Gastroesophageal sphincter (tissue), 4 donors: ENCODE measurements around the gene CASP1. TPM values are rescaled to one million over a fixed set of nuclear protein-coding genes. Genes with fewer than 3 reads are reported as not detected.

Experiments used
- ATAC-seq: fragments of 150-250 bp; one replicate; pipeline ENCODE4 v1.9.1; 2016; ENCODE audit warnings: mild to moderate bottlenecking, moderate library complexity
- H3K27ac ChIP-seq, 4 donors: fragments of 200-600 bp; sonication (generic) in 3 of 4; 1 replicate in 3 of 4; 2 replicates in 1 of 4; pipeline ENCODE4 v1.5.1; 2016 to 2019
- H3K27me3 ChIP-seq: fragments of 200-600 bp; sonication (generic); one replicate; pipeline ENCODE4 v1.5.1; 2019
- H3K36me3 ChIP-seq, 2 donors: fragments of 200-600 bp; sonication (generic); one replicate each; pipeline ENCODE4 v1.5.1; 2019; ENCODE audit warnings: control low read depth in 1 of 2
- H3K4me1 ChIP-seq, 3 donors: fragments of 200-600 bp; sonication (generic); 1 replicate in 2 of 3; 2 replicates in 1 of 3; pipeline ENCODE4 v1.5.1; 2016 to 2019; ENCODE audit warnings: control low read depth in 2 of 3
- H3K4me3 ChIP-seq, 2 donors: fragments of 200-600 bp; sonication (generic); one replicate each; pipeline ENCODE4 v1.5.1; 2019; ENCODE audit warnings: mild to moderate bottlenecking in 1 of 2, moderate library complexity in 1 of 2
- H3K9me3 ChIP-seq, 3 donors: fragments of 200-600 bp; sonication (generic); one replicate each; pipeline ENCODE4 v1.5.1; 2017 to 2019; ENCODE audit warnings: control low read depth in 2 of 3
- CTCF ChIP-seq, 4 experiments: fragments of 200-600 bp in 2 of 4; fragments of 450-650 bp in 2 of 4; sonication (generic) in 1 of 4; IDR thresholded peaks; one replicate each; pipeline ENCODE4 v1.5.1; 2017 to 2019; ENCODE audit warnings: antibody characterized with exemption in 4 of 4, mild to moderate bottlenecking in 2 of 4, moderate library complexity in 2 of 4
- EP300 ChIP-seq: sonication (generic); formaldehyde crosslinking; IDR thresholded peaks from one replicate; pipeline ENCODE4 v1.6.1; 2017; ENCODE audit warnings: antibody characterized with exemption, mild to moderate bottlenecking
- POLR2A ChIP-seq, 2 donors: fragments of 450-650 bp; IDR thresholded peaks; one replicate each; pipeline ENCODE4 v1.6.1; 2017; ENCODE audit warnings: antibody characterized with exemption in 2 of 2, mild to moderate bottlenecking in 2 of 2, moderate library complexity in 1 of 2
- POLR2AphosphoS5 ChIP-seq: sonication (generic); formaldehyde crosslinking; IDR thresholded peaks from one replicate; pipeline ENCODE4 v1.6.1; 2017; ENCODE audit warnings: antibody characterized with exemption
- WGBS, 2 donors: methylation state at CpG; one replicate each; pipeline ENCODE4 v1.1.5; 2018; ENCODE audit warnings: low coverage in 1 of 2; 5-methylcytosine and 5-hydroxymethylcytosine counted together
- total RNA-seq, 4 donors: library from RNA; depleted of rRNA; stranded (reverse); fragments of >200 nt; gene quantifications; one replicate each; pipeline ENCODE4 v1.1.0, GENCODE V29; 2016

CASP1 gene
- total RNA-seq, 4 donors from 2014 or later = 3.0 to 12.8 (median 7.3) TPM

- Histone ChIP-seq H3K4me1 (no peaks in the 10 kb centered on the region), H3K27ac (no peak overlapping the region), H3K9me3 (no peaks in the 10 kb centered on the region), H3K36me3 (no peaks in the 10 kb centered on the region), H3K4me3 (no peak overlapping the region), H3K27me3 (no peaks in the 10 kb centered on the region)
- 76 to 77% methylated on average over 6 of the region's 6 CpGs for WGBS, 2 donors
- no peak for ATAC-seq
- TF ChIP-seq POLR2A (IDR thresholded peaks at IDR 0.05) (no peak), EP300 (no peak), POLR2AphosphoS5 (no peak), CTCF (IDR thresholded peaks at IDR 0.05) (no peak)
Observed at GRCh38 chr11:104997288-104997687, 37.7 kb downstream of the CASP1 start.

- ATAC-seq = no peak
- Histone ChIP-seq H3K27me3 (no peaks in the 10 kb centered on the region), H3K9me3 (no peaks in the 10 kb centered on the region), H3K4me1 (no peaks in the 10 kb centered on the region), H3K4me3 (no peak overlapping the region), H3K27ac (no peak overlapping the region), H3K36me3 (no peaks in the 10 kb centered on the region)
- WGBS, 2 donors = 80% methylated on average over 1 of the region's 2 CpGs; no CpG with 5 or more reads in 1 of the 2 donors
- TF ChIP-seq EP300 = no peak
Observed at GRCh38 chr11:104995001-104995408, 39.9 kb downstream of the CASP1 start.

GRCh38 chr11:104992781-104993180, 42.2 kb downstream of the CASP1 start:
- ATAC-seq = no peak
- Histone ChIP-seq H3K27me3 (no peaks in the 10 kb centered on the region), H3K4me1 (no peaks in the 10 kb centered on the region), H3K27ac (no peak overlapping the region), H3K36me3 (no peaks in the 10 kb centered on the region), H3K9me3 (peaks cover 0 to 8% (median 0%) of the 10 kb centered on the region in 3 donors), H3K4me3 (no peak overlapping the region)
- TF ChIP-seq POLR2A (IDR thresholded peaks at IDR 0.05) (no peak), EP300 (no peak), CTCF (IDR thresholded peaks at IDR 0.05) (no peak), POLR2AphosphoS5 (no peak)
- WGBS, 2 donors = 65% methylated on average over 1 of the region's 1 CpG; no CpG with 5 or more reads in 1 of the 2 donors

GRCh38 chr11:104991994-104992393, 43.0 kb downstream of the CASP1 start:
- Histone ChIP-seq H3K27ac (no peak overlapping the region), H3K36me3 (no peaks in the 10 kb centered on the region), H3K4me1 (no peaks in the 10 kb centered on the region), H3K9me3 (peaks cover 0 to 8% (median 0%) of the 10 kb centered on the region in 3 donors), H3K27me3 (no peaks in the 10 kb centered on the region), H3K4me3 (no peak overlapping the region)
- ATAC-seq = no peak
- 84 to 97% methylated on average over 3 to 4 of the region's 4 CpGs for WGBS, 2 donors
- TF ChIP-seq EP300 (no peak), CTCF (IDR thresholded peaks at IDR 0.05) (no peak), POLR2A (IDR thresholded peaks at IDR 0.05) (no peak)

GRCh38 chr11:104984808-104985207, 50.1 kb downstream of the CASP1 start:
- ATAC-seq = no peak
- WGBS, 2 donors = 78 to 92% methylated on average over 3 of the region's 3 CpGs
- no peaks in the 10 kb centered on the region for H3K27me3 ChIP-seq
- TF ChIP-seq EP300 = no peak
- peaks cover 0 to 8% (median 0%) of the 10 kb centered on the region in 3 donors for H3K9me3 ChIP-seq
- no peaks in the 10 kb centered on the region for H3K4me1 ChIP-seq
- H3K36me3 ChIP-seq = no peaks in the 10 kb centered on the region
- no peak overlapping the region for H3K4me3 ChIP-seq
- no peak overlapping the region for H3K27ac ChIP-seq

- 57 to 89% methylated on average over 1 of the region's 1 CpG for WGBS, 2 donors
- no peak overlapping the region for H3K4me3 ChIP-seq
- H3K9me3 ChIP-seq = no peaks in the 10 kb centered on the region
- no peaks in the 10 kb centered on the region for H3K36me3 ChIP-seq
- H3K27ac ChIP-seq = no peak overlapping the region
- no peak for ATAC-seq
- no peaks in the 10 kb centered on the region for H3K4me1 ChIP-seq
- TF ChIP-seq POLR2A (IDR thresholded peaks at IDR 0.05) (no peak), POLR2AphosphoS5 (no peak), EP300 (no peak), CTCF (IDR thresholded peaks at IDR 0.05) (no peak)
- H3K27me3 ChIP-seq = no peaks in the 10 kb centered on the region
Observed at GRCh38 chr11:104979839-104980238, 55.1 kb downstream of the CASP1 start.

Other genes starting within 250 kb of the CASP1 start
- gene CASP12, start 136.7 kb downstream of the CASP1 start, total RNA-seq = 1 to 10 TPM; 1.2 to 8.9 (median 2.2) TPM
- 10 to 100 TPM; 30.0 to 86.6 (median 37.8) TPM for gene CASP4, start 66.6 kb downstream of the CASP1 start, total RNA-seq
- gene CASP5, start 12.0 kb downstream of the CASP1 start, total RNA-seq = under 1 TPM in 1 of 4 donors, not detected in 3; 0.67 TPM
- 1 to 10 TPM; 3.0 to 4.3 (median 3.3) TPM for gene CARD16, start 10.2 kb upstream of the CASP1 start, total RNA-seq
- gene CARD18, start 104.6 kb upstream of the CASP1 start, total RNA-seq = not detected